GM21367 (cell line): ENCODE measurements around the gene GOSR1.
"Not testable (repeated sequence)": the region's sequence is repeated elsewhere in the genome, so short reads cannot be mapped to it uniquely, and the experiment has no call there.

Experiments used
- ATAC-seq: cut with Tn5 transposase; IDR thresholded peaks from one replicate; pipeline ENCODE4 v1.9.1; 2021; ENCODE audit not compliant: unreplicated experiment

The GOSR1 gene

GRCh38 chr17:30560117-30561026, 83.2 kb downstream of the GOSR1 start:
- ATAC-seq, result not testable (repeated sequence)

DNA sequence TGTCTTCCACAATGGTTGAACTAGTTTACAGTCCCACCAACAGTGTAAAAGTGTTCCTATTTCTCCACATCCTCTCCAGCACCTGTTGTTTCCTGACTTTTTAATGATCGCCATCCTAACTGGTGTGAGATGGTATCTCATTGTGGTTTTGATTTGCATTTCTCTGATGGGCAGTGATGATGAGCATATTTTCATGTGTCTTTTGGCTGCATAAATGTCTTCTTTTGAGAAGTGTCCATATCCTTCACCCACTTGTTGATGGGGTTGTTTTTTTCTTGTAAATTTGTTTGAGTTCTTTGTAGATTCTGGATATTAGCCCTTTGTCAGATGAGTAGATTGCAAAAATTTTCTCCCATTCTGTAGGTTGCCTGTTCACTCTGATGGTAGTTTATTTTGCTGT, 84.6 kb downstream of the GOSR1 start:
- ATAC-seq, result not testable (repeated sequence)

GRCh38 chr17:30563131-30563904, 86.1 kb downstream of the GOSR1 start:
- ATAC-seq, result not testable (repeated sequence)

GRCh38 chr17:30563905-30564390, 86.7 kb downstream of the GOSR1 start:
- ATAC-seq, result not testable (repeated sequence)

DNA sequence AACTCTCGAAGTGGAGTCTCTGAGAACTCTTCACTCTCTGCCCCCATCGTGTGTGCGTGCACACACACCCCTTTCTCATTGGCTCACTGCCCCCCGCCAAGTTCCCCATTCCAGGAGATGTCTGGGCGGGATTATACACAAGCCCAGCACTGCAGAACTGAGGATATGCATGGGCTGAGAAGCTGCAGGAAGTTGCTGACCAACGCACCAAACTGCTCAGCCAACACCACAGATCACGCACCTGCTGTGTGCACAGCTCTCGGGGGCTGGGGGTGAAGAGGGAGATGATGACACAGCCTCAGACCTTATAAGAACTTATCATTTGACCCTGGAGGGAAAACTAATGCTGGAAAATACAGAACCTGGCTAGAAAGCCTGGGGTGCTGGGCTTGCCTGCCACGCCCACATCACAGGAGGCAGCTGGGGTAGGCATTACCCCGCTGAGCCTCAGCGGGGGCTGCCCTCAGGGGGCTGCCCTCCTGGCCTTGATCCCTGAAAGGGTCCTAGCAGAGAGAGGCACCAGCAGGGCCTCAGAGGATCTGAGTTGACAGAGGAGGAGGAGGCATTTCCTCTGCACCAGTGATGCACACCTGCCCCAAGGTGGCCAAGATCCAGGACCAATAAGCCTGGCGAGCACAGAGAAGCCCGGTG, 87.3 kb downstream of the GOSR1 start:
- ATAC-seq, result not testable (repeated sequence)

GRCh38 chr17:30565073-30565935, 88.1 kb downstream of the GOSR1 start:
- ATAC-seq, result no peak

DNA sequence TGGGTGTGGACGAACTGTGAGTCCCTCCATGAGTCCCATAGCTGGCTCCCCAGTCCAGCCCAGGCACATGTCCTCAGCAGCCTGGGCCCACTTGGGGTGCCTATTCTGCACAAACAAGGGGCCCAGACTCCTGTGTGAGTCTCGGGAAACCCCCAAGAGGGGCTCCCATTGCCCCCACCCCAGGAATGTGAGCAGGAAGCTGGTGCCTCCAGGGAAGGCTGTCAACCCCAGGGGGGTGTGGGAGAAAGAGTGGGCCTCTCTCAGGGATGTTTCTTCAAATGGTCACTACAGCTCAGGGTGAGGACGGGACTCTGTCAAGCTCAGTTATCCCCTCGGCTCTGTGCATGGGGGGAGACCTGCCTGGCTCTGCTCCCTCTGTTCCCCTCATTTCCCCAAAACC, 88.9 kb downstream of the GOSR1 start:
- ATAC-seq, result not testable (repeated sequence)

- ATAC-seq, result not testable (repeated sequence)
Measured at GRCh38 chr17:30566516-30567225, 89.5 kb downstream of the GOSR1 start.

DNA sequence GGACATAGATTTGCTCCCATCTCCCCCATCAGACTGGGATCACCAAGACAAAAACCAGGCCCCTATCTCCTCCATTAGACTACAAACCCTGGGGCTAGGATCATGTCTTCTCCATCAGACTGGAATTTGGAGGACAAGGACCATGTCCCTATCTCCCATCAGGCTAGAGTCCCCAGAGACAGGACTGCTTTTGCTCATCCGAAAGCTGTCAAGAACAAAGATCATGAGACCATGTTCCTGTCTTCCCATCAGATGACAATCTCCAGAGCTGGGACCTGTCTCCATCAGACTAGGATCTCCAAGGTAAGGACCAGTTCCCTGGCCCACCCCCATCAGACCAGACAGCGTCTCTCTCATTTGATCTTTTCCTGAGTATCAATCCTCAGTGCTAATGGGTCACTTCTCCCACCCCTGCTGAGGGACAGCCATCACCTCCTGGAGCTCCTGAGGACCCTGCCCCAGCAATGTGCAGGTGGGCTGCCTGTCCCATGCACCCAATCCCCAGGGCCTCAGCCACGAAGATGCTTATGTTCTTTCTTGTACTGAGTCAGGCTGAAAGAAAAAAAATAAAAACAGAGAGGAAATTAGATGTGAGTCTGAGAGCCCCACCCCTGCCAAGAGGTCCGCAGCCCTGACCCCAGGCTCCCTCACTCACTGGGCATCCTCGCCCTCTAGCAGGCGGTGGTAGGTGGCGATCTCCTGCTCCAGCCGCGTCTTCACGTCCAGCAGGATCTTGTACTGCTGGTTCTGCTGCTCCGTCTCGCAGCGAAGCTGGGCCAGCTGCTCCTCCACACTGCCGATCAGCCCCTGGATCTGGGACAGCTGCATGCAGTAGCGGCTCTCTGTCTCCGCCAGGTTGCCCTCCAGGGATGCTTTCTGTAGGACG, 90.3 kb downstream of the GOSR1 start:
- ATAC-seq, result no peak

DNA sequence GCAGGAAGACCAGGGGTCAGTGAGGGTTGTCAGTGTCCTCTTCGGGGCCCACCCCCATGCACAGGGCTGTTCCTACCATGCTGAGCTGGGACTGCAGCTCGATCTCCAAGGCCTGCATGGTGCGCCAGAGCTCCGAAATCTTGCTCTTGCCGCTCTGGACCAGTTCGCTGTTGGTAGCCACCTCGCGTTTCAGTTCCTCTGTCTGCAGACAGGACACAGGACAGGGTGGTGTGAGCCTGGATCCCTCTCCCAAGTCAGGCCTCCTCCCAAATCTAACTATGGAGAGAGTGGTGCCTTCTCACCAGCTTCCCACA, 90.9 kb downstream of the GOSR1 start:
- no peak for ATAC-seq

DNA sequence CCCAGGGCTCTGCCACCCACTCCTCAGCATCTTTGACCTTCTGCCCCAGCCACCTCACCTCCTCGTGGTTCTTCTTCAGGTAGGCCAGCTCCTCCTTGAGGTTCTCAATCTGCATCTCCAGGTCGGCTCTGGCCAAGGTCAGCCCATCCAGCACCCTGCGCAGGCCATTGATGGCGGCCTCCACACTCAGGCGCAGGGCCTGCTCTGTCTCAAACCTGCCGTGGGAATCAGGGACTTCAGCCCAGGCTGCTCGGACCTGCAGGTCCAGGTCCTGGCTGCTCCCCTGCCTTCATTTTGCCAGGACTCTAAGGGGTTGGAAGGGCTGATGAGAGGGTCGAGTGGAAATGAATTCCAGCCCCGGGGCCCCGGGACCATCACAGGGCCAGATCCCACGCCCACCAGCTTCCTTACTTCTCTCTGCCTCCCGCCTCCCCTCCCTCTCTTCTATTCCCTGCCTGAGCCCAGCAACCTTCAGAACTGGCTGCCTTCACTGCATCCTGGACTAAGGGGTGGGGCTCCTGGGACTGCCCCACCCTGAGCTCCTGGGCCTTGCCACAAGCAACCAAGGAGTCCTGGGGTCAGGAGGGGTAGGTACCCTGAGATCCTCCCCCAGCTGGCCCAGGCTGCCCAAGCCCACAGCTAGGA, 92.4 kb downstream of the GOSR1 start:
- ATAC-seq, result not testable (repeated sequence)

DNA sequence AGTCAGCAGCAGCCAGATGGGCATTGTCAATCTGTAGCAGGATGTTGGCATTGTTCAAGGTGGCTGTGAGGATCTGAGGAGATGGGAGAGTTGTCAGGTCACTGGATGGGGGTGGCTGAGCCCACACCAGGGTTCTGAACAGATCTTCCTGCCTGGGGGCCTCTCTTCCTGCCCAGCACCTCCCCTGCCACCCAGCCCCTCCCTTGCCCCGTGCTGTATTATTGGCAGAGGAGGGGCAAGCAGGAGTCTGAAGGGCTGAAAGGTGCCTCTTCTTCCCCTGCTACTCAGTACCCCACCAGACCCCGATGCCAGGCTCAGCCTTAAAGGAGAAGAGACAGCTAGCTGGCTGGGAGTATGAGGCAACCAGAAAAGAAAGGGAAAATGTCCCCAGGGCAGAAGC, 93.0 kb downstream of the GOSR1 start:
- no peak for ATAC-seq

DNA sequence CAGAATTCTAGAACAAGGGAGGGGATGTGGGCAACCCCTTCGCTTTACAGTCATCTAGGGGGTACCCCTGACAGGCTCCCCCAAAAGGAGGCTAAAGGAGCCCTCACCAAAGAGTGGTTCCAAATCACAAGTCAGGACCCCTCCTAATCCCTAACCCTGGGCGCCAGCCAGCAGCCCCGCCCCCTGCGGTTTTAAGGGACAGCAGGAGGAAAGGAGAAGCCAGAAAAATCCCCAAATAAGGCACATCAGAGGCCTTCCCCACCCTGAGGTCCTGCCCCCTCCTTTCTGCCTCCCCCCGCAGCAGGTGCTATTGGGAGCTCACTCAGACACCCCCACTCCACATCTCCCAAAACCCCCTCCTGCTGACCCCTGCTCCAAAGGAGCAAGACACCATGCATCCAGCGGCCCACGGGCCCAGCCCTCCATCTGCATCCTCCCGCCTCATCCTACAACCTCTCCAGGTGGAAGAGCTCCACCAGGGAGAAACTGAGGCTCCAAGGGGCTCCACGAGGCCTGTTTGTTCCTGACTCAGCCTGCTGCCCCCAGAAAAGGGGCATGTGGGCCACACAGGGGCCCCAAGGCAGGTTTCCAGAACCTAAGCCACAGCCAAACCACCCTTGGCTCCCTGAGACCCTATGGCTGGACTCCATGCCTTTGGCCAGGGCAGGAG, 93.5 kb downstream of the GOSR1 start:
- no peak for ATAC-seq

- ATAC-seq, result not testable (repeated sequence)
Measured at GRCh38 chr17:30571404-30571803, 94.2 kb downstream of the GOSR1 start.

GRCh38 chr17:30571921-30572320, 94.7 kb downstream of the GOSR1 start:
- ATAC-seq, result no peak

- ATAC-seq, result not testable (repeated sequence)
Measured at GRCh38 chr17:30572651-30573554, 95.7 kb downstream of the GOSR1 start.
